Measurements from ENCODE around the gene CENPU. TPM values are rescaled to one million over a fixed set of nuclear protein-coding genes. Genes with fewer than 3 reads are reported as not detected.

CENPU gene
- total and polyA plus RNA-seq, 2 of the 8 experiments (the other 6 are each of a cell fraction or from before 2014, with no cell fraction given), result 32.1 to 122 TPM

GRCh38 chr4:184675821-184676492 lies 57.9 kb downstream of the CENPU start (continued):
- TF ChIP-seq, protein P1, sequence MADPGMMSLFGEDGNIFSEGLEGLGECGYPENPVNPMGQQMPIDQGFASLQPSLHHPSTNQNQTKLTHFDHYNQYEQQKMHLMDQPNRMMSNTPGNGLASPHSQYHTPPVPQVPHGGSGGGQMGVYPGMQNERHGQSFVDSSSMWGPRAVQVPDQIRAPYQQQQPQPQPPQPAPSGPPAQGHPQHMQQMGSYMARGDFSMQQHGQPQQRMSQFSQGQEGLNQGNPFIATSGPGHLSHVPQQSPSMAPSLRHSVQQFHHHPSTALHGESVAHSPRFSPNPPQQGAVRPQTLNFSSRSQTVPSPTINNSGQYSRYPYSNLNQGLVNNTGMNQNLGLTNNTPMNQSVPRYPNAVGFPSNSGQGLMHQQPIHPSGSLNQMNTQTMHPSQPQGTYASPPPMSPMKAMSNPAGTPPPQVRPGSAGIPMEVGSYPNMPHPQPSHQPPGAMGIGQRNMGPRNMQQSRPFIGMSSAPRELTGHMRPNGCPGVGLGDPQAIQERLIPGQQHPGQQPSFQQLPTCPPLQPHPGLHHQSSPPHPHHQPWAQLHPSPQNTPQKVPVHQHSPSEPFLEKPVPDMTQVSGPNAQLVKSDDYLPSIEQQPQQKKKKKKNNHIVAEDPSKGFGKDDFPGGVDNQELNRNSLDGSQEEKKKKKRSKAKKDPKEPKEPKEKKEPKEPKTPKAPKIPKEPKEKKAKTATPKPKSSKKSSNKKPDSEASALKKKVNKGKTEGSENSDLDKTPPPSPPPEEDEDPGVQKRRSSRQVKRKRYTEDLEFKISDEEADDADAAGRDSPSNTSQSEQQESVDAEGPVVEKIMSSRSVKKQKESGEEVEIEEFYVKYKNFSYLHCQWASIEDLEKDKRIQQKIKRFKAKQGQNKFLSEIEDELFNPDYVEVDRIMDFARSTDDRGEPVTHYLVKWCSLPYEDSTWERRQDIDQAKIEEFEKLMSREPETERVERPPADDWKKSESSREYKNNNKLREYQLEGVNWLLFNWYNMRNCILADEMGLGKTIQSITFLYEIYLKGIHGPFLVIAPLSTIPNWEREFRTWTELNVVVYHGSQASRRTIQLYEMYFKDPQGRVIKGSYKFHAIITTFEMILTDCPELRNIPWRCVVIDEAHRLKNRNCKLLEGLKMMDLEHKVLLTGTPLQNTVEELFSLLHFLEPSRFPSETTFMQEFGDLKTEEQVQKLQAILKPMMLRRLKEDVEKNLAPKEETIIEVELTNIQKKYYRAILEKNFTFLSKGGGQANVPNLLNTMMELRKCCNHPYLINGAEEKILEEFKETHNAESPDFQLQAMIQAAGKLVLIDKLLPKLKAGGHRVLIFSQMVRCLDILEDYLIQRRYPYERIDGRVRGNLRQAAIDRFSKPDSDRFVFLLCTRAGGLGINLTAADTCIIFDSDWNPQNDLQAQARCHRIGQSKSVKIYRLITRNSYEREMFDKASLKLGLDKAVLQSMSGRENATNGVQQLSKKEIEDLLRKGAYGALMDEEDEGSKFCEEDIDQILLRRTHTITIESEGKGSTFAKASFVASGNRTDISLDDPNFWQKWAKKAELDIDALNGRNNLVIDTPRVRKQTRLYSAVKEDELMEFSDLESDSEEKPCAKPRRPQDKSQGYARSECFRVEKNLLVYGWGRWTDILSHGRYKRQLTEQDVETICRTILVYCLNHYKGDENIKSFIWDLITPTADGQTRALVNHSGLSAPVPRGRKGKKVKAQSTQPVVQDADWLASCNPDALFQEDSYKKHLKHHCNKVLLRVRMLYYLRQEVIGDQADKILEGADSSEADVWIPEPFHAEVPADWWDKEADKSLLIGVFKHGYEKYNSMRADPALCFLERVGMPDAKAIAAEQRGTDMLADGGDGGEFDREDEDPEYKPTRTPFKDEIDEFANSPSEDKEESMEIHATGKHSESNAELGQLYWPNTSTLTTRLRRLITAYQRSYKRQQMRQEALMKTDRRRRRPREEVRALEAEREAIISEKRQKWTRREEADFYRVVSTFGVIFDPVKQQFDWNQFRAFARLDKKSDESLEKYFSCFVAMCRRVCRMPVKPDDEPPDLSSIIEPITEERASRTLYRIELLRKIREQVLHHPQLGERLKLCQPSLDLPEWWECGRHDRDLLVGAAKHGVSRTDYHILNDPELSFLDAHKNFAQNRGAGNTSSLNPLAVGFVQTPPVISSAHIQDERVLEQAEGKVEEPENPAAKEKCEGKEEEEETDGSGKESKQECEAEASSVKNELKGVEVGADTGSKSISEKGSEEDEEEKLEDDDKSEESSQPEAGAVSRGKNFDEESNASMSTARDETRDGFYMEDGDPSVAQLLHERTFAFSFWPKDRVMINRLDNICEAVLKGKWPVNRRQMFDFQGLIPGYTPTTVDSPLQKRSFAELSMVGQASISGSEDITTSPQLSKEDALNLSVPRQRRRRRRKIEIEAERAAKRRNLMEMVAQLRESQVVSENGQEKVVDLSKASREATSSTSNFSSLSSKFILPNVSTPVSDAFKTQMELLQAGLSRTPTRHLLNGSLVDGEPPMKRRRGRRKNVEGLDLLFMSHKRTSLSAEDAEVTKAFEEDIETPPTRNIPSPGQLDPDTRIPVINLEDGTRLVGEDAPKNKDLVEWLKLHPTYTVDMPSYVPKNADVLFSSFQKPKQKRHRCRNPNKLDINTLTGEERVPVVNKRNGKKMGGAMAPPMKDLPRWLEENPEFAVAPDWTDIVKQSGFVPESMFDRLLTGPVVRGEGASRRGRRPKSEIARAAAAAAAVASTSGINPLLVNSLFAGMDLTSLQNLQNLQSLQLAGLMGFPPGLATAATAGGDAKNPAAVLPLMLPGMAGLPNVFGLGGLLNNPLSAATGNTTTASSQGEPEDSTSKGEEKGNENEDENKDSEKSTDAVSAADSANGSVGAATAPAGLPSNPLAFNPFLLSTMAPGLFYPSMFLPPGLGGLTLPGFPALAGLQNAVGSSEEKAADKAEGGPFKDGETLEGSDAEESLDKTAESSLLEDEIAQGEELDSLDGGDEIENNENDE (IDR thresholded peaks at IDR 0.05; ENCODE audit: insufficient replicate concordance, low read length), result no peak
- no peak for TF ChIP-seq PHF8 (conservative IDR thresholded peaks at IDR 0.05; ENCODE audit: low read depth, low read length)
- TF ChIP-seq, protein P2, sequence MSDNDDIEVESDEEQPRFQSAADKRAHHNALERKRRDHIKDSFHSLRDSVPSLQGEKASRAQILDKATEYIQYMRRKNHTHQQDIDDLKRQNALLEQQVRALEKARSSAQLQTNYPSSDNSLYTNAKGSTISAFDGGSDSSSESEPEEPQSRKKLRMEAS (IDR thresholded peaks at IDR 0.05), result no peak

Measured in H1 (cell line).